ENCODE results near the gene IGFL1. TPM values are rescaled to one million over a fixed set of nuclear protein-coding genes. Genes with fewer than 3 reads are reported as not detected.
"Not testable (repeated sequence)": the region's sequence is repeated elsewhere in the genome, so short reads cannot be mapped to it uniquely, and the experiment has no call there.

IGFL1 gene
- total RNA-seq, 1 donor from 2014 or later: not detected

DNA sequence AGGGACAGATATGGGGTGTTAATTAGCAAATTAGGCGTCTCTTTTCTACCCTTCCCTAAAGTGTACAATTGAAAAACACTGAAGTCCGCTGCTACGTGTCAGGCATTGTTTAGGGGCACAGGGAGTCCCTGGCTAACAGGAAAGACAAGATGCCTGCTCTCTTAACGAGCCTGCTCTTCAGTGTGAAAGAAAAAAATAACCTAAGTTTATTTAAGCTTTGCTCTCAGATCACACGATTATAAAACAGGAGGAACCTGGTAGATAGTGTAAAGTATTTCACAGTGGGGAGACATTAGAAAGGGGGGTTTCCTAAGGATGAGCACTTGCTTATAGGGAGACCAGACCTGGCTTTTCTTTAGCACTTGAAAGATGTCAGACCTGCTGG, 42.8 kb upstream of the IGFL1 start:
- DNase-seq (ENCODE audit: low read depth): no peak
- TF ChIP-seq CTCF (IDR thresholded peaks at IDR 0.05; ENCODE audit: insufficient read depth, low read length, poor library complexity, severe bottlenecking): no peak
- Histone ChIP-seq H3K4me3 (ENCODE audit: low read depth, low read length) (no peak overlapping the region), H3K27me3 (ENCODE audit: control insufficient read depth, insufficient read depth, low read length) (peaks cover 27% of the 10 kb centered on the region), H3K36me3 (ENCODE audit: control insufficient read depth, insufficient read depth, low read length) (no peaks in the 10 kb centered on the region)

DNA sequence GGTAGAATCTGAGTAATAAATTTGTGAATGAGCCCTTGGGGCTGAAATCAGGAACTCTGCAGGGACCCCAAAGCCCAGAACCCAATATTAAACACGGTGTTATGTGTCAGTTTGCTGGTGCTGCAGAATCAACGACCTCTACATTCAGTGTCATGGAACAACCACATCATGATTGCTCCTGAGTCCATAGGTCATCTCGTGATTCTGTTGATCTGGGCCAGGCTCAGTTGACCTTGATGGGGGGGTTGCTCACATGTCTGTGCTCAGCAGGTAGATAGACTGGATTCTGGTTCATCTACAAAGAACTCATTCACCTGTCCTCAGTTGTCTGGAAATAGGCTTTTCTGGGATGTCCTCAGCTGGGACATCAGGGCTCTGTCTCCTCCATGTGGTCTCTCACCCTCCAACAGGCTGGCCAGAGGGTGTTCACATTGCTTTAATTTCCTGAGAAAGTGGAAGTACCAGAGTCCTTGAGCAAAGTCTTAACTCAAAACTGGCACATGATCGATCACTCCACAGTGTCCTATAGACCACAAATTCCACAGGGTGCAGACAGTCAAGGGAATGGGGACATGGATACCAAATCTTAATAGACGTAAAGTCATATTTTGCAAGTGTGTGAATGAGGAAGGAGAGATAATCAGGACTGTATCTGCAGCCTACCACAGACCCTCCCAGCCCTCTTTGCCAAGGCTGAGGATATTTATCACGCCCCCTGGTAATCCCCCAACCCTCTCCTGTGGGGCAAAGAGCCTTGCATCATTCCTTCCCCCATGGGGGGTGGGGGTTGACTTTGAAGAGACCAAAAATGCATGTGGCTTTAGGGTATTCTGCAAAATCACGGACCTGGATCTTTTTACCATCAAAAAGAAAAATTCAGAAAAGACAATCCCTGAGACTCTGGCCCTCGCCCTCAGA, 39.3 kb upstream of the IGFL1 start:
- no peak for TF ChIP-seq CTCF (IDR thresholded peaks at IDR 0.05; ENCODE audit: insufficient read depth, low read length, poor library complexity, severe bottlenecking)
- no peaks in the 10 kb centered on the region for H3K36me3 ChIP-seq (ENCODE audit: control insufficient read depth, insufficient read depth, low read length)
- peaks cover 31% of the 10 kb centered on the region for H3K27me3 ChIP-seq (ENCODE audit: control insufficient read depth, insufficient read depth, low read length)
- no peak for DNase-seq (ENCODE audit: low read depth)
- no peak overlapping the region for H3K4me3 ChIP-seq (ENCODE audit: low read depth, low read length)

DNA sequence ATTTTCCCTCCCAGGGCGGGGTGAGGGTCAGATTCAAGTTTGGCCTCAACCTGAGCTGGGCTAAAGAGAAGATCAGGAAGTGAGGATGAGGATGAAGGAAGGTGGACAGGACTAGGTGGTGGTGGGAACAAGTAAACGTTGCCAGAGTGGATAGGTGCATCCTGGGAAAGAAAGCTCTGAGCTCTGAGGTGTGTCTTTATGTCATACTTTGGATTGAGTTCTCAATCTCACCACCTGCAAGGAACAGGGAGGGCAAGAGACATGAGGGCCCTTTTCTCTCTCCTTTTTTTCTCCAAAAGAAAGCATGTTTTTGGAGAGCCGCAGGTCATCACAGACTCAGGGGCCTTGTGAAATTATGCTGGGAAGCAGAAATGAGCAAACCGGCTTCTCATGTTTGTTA, 38.2 kb upstream of the IGFL1 start:
- no peak overlapping the region for H3K4me3 ChIP-seq (ENCODE audit: low read depth, low read length)
- no peaks in the 10 kb centered on the region for H3K36me3 ChIP-seq (ENCODE audit: control insufficient read depth, insufficient read depth, low read length)
- peaks cover 28% of the 10 kb centered on the region for H3K27me3 ChIP-seq (ENCODE audit: control insufficient read depth, insufficient read depth, low read length)
- DNase-seq (ENCODE audit: low read depth): no peak
- no peak for TF ChIP-seq CTCF (IDR thresholded peaks at IDR 0.05; ENCODE audit: insufficient read depth, low read length, poor library complexity, severe bottlenecking)

- no peak for DNase-seq (ENCODE audit: low read depth)
- TF ChIP-seq CTCF (IDR thresholded peaks at IDR 0.05; ENCODE audit: insufficient read depth, low read length, poor library complexity, severe bottlenecking): no peak
- no peak overlapping the region for H3K4me3 ChIP-seq (ENCODE audit: low read depth, low read length)
- H3K36me3 ChIP-seq (ENCODE audit: control insufficient read depth, insufficient read depth, low read length): no peaks in the 10 kb centered on the region
- H3K27me3 ChIP-seq (ENCODE audit: control insufficient read depth, insufficient read depth, low read length): peaks cover 32% of the 10 kb centered on the region
Measured at GRCh38 chr19:46191972-46192371, 37.6 kb upstream of the IGFL1 start.

- DNase-seq (ENCODE audit: low read depth); H3K36me3 ChIP-seq (ENCODE audit: control insufficient read depth, insufficient read depth, low read length); H3K4me3 ChIP-seq (ENCODE audit: low read depth, low read length): not testable (repeated sequence)
- H3K27me3 ChIP-seq (ENCODE audit: control insufficient read depth, insufficient read depth, low read length): peaks cover 28% of the 10 kb centered on the region
Measured at GRCh38 chr19:46192626-46192991, 36.9 kb upstream of the IGFL1 start.

DNA sequence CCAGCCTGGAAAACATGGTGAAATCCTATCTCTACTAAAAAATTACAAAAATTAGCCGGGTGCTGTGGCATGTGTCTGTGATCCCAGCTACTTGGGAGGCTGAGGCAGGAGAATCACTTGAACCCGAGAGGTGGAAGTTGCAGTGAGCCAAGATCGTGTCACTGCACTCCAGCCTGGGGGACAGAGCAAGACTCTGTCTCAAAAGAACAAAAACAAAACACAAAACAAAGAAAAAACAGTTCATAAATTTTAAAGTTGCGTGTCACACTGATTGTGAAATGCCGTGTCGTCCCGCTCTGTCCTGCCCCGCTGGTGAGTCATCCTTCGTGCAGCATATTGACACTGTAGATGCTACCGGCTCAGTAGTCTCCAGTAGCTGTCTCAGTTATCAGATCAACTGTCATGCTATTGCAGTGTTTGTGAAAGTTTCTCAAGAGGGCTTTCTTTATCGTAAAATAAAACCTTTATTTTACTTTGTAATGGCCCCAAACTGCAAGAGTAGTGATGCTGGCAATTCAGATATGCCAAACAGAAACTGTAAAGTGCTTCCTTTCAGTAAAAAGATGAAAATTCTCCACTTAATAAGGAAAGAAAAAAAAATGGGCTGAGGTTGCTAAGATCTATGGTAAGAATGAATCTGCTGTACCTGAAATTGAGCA, 36.4 kb upstream of the IGFL1 start:
- peaks cover 26% of the 10 kb centered on the region for H3K27me3 ChIP-seq (ENCODE audit: control insufficient read depth, insufficient read depth, low read length)

More for the DNA sequence above, 36.4 kb upstream of the IGFL1 start:
- H3K36me3 ChIP-seq (ENCODE audit: control insufficient read depth, insufficient read depth, low read length): no peaks in the 10 kb centered on the region
- no peak for TF ChIP-seq CTCF (IDR thresholded peaks at IDR 0.05; ENCODE audit: insufficient read depth, low read length, poor library complexity, severe bottlenecking)
- H3K4me3 ChIP-seq (ENCODE audit: low read depth, low read length): no peak overlapping the region
- DNase-seq (ENCODE audit: low read depth): no peak
